ENCODE measurements around the gene SLC7A9. TPM values are rescaled to one million over a fixed set of nuclear protein-coding genes. Genes with fewer than 3 reads are reported as not detected.

The SLC7A9 gene
- polyA plus RNA-seq, 2 of the 4 experiments (the other 2 are of a cell fraction): 0.50 to 0.62 TPM

GRCh38 chr19:32817569-32818476 lies 51.7 kb downstream of the SLC7A9 start:
- no peaks in the 10 kb centered on the region for H3K4me1 ChIP-seq
- H3K4me2 ChIP-seq: no peak overlapping the region
- POLR2A ChIA-PET: no interaction called here
- H3K4me3 ChIP-seq: no peak overlapping the region
- CTCF ChIA-PET: interaction anchor here (0.6 to 1.6 kb wide), 3 partner anchors 12 to 352 kb away, joined by 3 to 8 read pairs (median 4); no protein-coding TSS in a partner anchor
- TF ChIP-seq EHMT2 (IDR thresholded peaks at IDR 0.05; ENCODE audit: low read depth) (no peak), FOSB (CRISPR knock-in tag; IDR thresholded peaks at IDR 0.05) (no peak), CHD2 (IDR thresholded peaks at IDR 0.05; ENCODE audit: low read length, partially characterized antibody) (no peak), EHF (CRISPR knock-in tag; IDR thresholded peaks at IDR 0.05) (no peak), HOXA7 (CRISPR knock-in tag; IDR thresholded peaks at IDR 0.05) (no peak), SMC3 (IDR thresholded peaks at IDR 0.05) (no peak), ZNF302 (CRISPR knock-in tag; IDR thresholded peaks at IDR 0.05) (no peak), NFE2L2 (conservative IDR thresholded peaks at IDR 0.05; ENCODE audit: low read length) (no peak), PHF8 (IDR thresholded peaks at IDR 0.05; ENCODE audit: borderline replicate concordance, low read depth) (no peak), RAD21 (conservative IDR thresholded peaks at IDR 0.05 in 1 of 2, IDR thresholded peaks at IDR 0.05 in 1 of 2) (no peak), JUN (IDR thresholded peaks at IDR 0.05) (no peak), SREBF2 (IDR thresholded peaks at IDR 0.05) (no peak), TP53 (CRISPR knock-in tag; IDR thresholded peaks at IDR 0.05) (no peak), RARB (CRISPR knock-in tag; IDR thresholded peaks at IDR 0.05) (no peak), CBX2 (IDR thresholded peaks at IDR 0.05; ENCODE audit: borderline replicate concordance, low read depth) (no peak)
- DNase-seq (ENCODE audit: low read depth in 1 of 2, low spot score in 1 of 2): no peak
- no peak for ATAC-seq
- no peak overlapping the region for H3K27ac ChIP-seq
- H3K9me3 ChIP-seq: no peaks in the 10 kb centered on the region
- 66% methylated on average over 17 of the region's 17 CpGs for WGBS (ENCODE audit: missing lambda C conversion rate)
- FAIRE-seq: no peak

GRCh38 chr19:32816555-32817099 lies 52.9 kb downstream of the SLC7A9 start:
- DNase-seq (ENCODE audit: low read depth in 1 of 2, low spot score in 1 of 2): no peak
- FAIRE-seq: no peak

More at GRCh38 chr19:32816555-32817099, 52.9 kb downstream of the SLC7A9 start:
- ATAC-seq: no peak
- WGBS (ENCODE audit: missing lambda C conversion rate): 79% methylated on average over 7 of the region's 7 CpGs
- CTCF ChIA-PET: interaction anchor here (0.7 kb wide), 1 partner anchor 8 kb away, joined by 3 read pairs; no protein-coding TSS in a partner anchor
- Histone ChIP-seq H3K4me3 (no peak overlapping the region), H3K4me2 (no peak overlapping the region), H3K27ac (no peak overlapping the region), H3K9me3 (no peaks in the 10 kb centered on the region), H3K4me1 (no peaks in the 10 kb centered on the region)
- POLR2A ChIA-PET: no interaction called here
- TF ChIP-seq HOXB5 (CRISPR knock-in tag; IDR thresholded peaks at IDR 0.05) (no peak), CHD4 (IDR thresholded peaks at IDR 0.05; ENCODE audit: borderline replicate concordance) (no peak), HOXB13 (CRISPR knock-in tag; IDR thresholded peaks at IDR 0.05; ENCODE audit: low read depth) (no peak), GATA3 (IDR thresholded peaks at IDR 0.05; ENCODE audit: borderline replicate concordance) (no peak), RCOR1 (IDR thresholded peaks at IDR 0.05; ENCODE audit: low read depth, low read length) (no peak), POLR2A (IDR thresholded peaks at IDR 0.05; ENCODE audit: low read length) (no peak), EP300 (IDR thresholded peaks at IDR 0.05) (no peak), FOSB (CRISPR knock-in tag; IDR thresholded peaks at IDR 0.05) (no peak), MAZ (IDR thresholded peaks at IDR 0.05; ENCODE audit: borderline replicate concordance, low read depth, low read length) (no peak), CBX8 (IDR thresholded peaks at IDR 0.05) (no peak), RAD21 (conservative IDR thresholded peaks at IDR 0.05 in 1 of 2, IDR thresholded peaks at IDR 0.05 in 1 of 2) (no peak), CEBPB (IDR thresholded peaks at IDR 0.05) (no peak), ZNF302 (CRISPR knock-in tag; IDR thresholded peaks at IDR 0.05) (no peak), ZSCAN20 (CRISPR knock-in tag; IDR thresholded peaks at IDR 0.05) (no peak), HDAC2 (IDR thresholded peaks at IDR 0.05) (no peak), ESRRA (IDR thresholded peaks at IDR 0.05; ENCODE audit: borderline replicate concordance, low read length) (no peak), HMGXB4 (CRISPR knock-in tag; IDR thresholded peaks at IDR 0.05; ENCODE audit: borderline replicate concordance) (no peak), TP53 (CRISPR knock-in tag; IDR thresholded peaks at IDR 0.05) (no peak), PHF8 (IDR thresholded peaks at IDR 0.05; ENCODE audit: borderline replicate concordance, low read depth) (no peak)
